GM08714 (cell line): ENCODE measurements around the gene PIAS1.
"Not testable (repeated sequence)": the region's sequence is repeated elsewhere in the genome, so short reads cannot be mapped to it uniquely, and the experiment has no call there.

ENCODE experiments used
- H3K4me3 ChIP-seq: fragments of 200-500 bp; sonication (Bioruptor generic); 2 replicates; pipeline ENCODE4 v1.5.1; 2014; ENCODE audit warnings: mild to moderate bottlenecking, low read length, inconsistent platforms
- ZNF274 ChIP-seq: IDR thresholded peaks from 2 replicates; pipeline ENCODE4 v1.6.1; 2012; ENCODE audit warnings: mild to moderate bottlenecking, low read depth, low read length

PIAS1 gene

GRCh38 chr15:68053701-68054627 lies at the start of gene PIAS1:
Gene PIAS1 (plus strand): TSS chr15:68054315. CDS start chr15:68054327, 12 bp downstream.
- TF ChIP-seq ZNF274: no peak
- H3K4me3 ChIP-seq: peak within 1 kb of the TSS; percentile 89

- H3K4me3 ChIP-seq: not testable (repeated sequence)
Observed at GRCh38 chr15:68007642-68008041, 46.5 kb upstream of the PIAS1 start.

- H3K4me3 ChIP-seq: no peak overlapping the region
- no peak for TF ChIP-seq ZNF274
Observed at GRCh38 chr15:68010361-68011153, 43.6 kb upstream of the PIAS1 start.

GRCh38 chr15:68012911-68013310 lies 41.2 kb upstream of the PIAS1 start:
- no peak overlapping the region for H3K4me3 ChIP-seq
- no peak for TF ChIP-seq ZNF274

GRCh38 chr15:68014219-68014618 lies 39.9 kb upstream of the PIAS1 start:
- TF ChIP-seq ZNF274: no peak
- no peak overlapping the region for H3K4me3 ChIP-seq

GRCh38 chr15:68015244-68015643 lies 38.9 kb upstream of the PIAS1 start:
- no peak overlapping the region for H3K4me3 ChIP-seq
- TF ChIP-seq ZNF274: no peak

GRCh38 chr15:68017201-68017600 lies 36.9 kb upstream of the PIAS1 start:
- H3K4me3 ChIP-seq: no peak overlapping the region
- TF ChIP-seq ZNF274: no peak

GRCh38 chr15:68018797-68019444 lies 35.2 kb upstream of the PIAS1 start:
- no peak for TF ChIP-seq ZNF274
- H3K4me3 ChIP-seq: no peak overlapping the region

GRCh38 chr15:68019814-68020525 lies 34.1 kb upstream of the PIAS1 start:
- TF ChIP-seq ZNF274: no peak
- no peak overlapping the region for H3K4me3 ChIP-seq

- no peak overlapping the region for H3K4me3 ChIP-seq
- TF ChIP-seq ZNF274: no peak
Observed at GRCh38 chr15:68020685-68021084, 33.4 kb upstream of the PIAS1 start.

- H3K4me3 ChIP-seq: no peak overlapping the region
- TF ChIP-seq ZNF274: no peak
Observed at GRCh38 chr15:68022061-68022460, 32.1 kb upstream of the PIAS1 start.

GRCh38 chr15:68023307-68024101 lies 30.6 kb upstream of the PIAS1 start:
- no peak overlapping the region for H3K4me3 ChIP-seq
- no peak for TF ChIP-seq ZNF274

GRCh38 chr15:68025835-68026424 lies 28.2 kb upstream of the PIAS1 start:
- no peak overlapping the region for H3K4me3 ChIP-seq
- TF ChIP-seq ZNF274: no peak
